Measurements from ENCODE around the gene CCDC187. TPM values are rescaled to one million over a fixed set of nuclear protein-coding genes. Genes with fewer than 3 reads are reported as not detected.

Gene CCDC187
- total RNA-seq, 1 donor from 2014 or later = not detected

GRCh38 chr9:136312436-136312835 is 8.5 kb upstream of the CCDC187 start:
- intact Hi-C loops (cut with micrococcal nuclease) = loop anchor here (1.0 kb wide), 1 partner anchor 88 kb away; the partner anchor contains the start of gene SNAPC4

- intact Hi-C loops (cut with micrococcal nuclease) = loop anchor here (1.0 kb wide), 1 partner anchor 88 kb away; the partner anchor contains the start of gene SNAPC4
Measured at GRCh38 chr9:136312009-136312375, 8.1 kb upstream of the CCDC187 start.

- intact Hi-C loops (cut with micrococcal nuclease) = loop anchor here (1.0 kb wide), 1 partner anchor 89 kb away; the partner anchor contains the start of gene SNAPC4
Measured at GRCh38 chr9:136311051-136312008, 7.4 kb upstream of the CCDC187 start.

GRCh38 chr9:136310273-136311030 is 6.6 kb upstream of the CCDC187 start:
- intact Hi-C loops (cut with micrococcal nuclease) = no loop called here

- intact Hi-C loops (cut with micrococcal nuclease) = no loop called here
Measured at GRCh38 chr9:136309806-136310220, 5.9 kb upstream of the CCDC187 start.

- intact Hi-C loops (cut with micrococcal nuclease) = no loop called here
Measured at GRCh38 chr9:136309101-136309801, 5.4 kb upstream of the CCDC187 start.

GRCh38 chr9:136308702-136309053 is 4.8 kb upstream of the CCDC187 start:
- intact Hi-C loops (cut with micrococcal nuclease) = no loop called here

- intact Hi-C loops (cut with micrococcal nuclease) = no loop called here
Measured at GRCh38 chr9:136308006-136308701, 4.3 kb upstream of the CCDC187 start.

- intact Hi-C loops (cut with micrococcal nuclease) = no loop called here
Measured at GRCh38 chr9:136307215-136307750, 3.4 kb upstream of the CCDC187 start.

GRCh38 chr9:136306211-136307208 is 2.6 kb upstream of the CCDC187 start:
- intact Hi-C loops (cut with micrococcal nuclease) = no loop called here

GRCh38 chr9:136305804-136306203 is 1.9 kb upstream of the CCDC187 start:
- intact Hi-C loops (cut with micrococcal nuclease) = no loop called here

- intact Hi-C loops (cut with micrococcal nuclease) = no loop called here
Measured at GRCh38 chr9:136304981-136305380, 1.1 kb upstream of the CCDC187 start.

- intact Hi-C loops (cut with micrococcal nuclease) = no loop called here
Measured at GRCh38 chr9:136304456-136304855, 562 bp upstream of the CCDC187 start.

- intact Hi-C loops (cut with micrococcal nuclease) = no loop called here
Measured at GRCh38 chr9:136303066-136303824, 649 bp downstream of the CCDC187 start.

- intact Hi-C loops (cut with micrococcal nuclease) = no loop called here
Measured at GRCh38 chr9:136302527-136302926, 1.4 kb downstream of the CCDC187 start.

- intact Hi-C loops (cut with micrococcal nuclease) = no loop called here
Measured at GRCh38 chr9:136300866-136301265, 3.0 kb downstream of the CCDC187 start.

- intact Hi-C loops (cut with micrococcal nuclease) = no loop called here
Measured at GRCh38 chr9:136300016-136300545, 3.8 kb downstream of the CCDC187 start.

- intact Hi-C loops (cut with micrococcal nuclease) = no loop called here
Measured at GRCh38 chr9:136299541-136299940, 4.4 kb downstream of the CCDC187 start.

All from T-helper 1 cell treated with Interleukin-12 subunit alpha and Interleukin-12 subunit beta and Interleukin-4 antibody, amounts not matched to agents 30 ng/mL and 1 ng/mL, for 36 hours (primary cell).